Ishikawa (cell line): Measurements from ENCODE around the gene GABRB1.

Experiments
- CEBPB ChIP-seq: IDR thresholded peaks from 2 replicates; pipeline ENCODE4 v1.6.1; 2012
- CREB1 ChIP-seq: IDR thresholded peaks from 2 replicates; pipeline ENCODE4 v1.6.1; 2012; ENCODE audit warnings: low read depth
- EGR1 ChIP-seq: IDR thresholded peaks from 2 replicates; pipeline ENCODE4 v1.6.1; 2012
- EP300 ChIP-seq: IDR thresholded peaks from 2 replicates; pipeline ENCODE4 v1.6.1; 2012; ENCODE audit warnings: borderline replicate concordance
- FOXM1 ChIP-seq: IDR thresholded peaks from 2 replicates; pipeline ENCODE4 v1.6.1; 2012; ENCODE audit warnings: low read depth, borderline replicate concordance
- NFIC ChIP-seq: IDR thresholded peaks from 2 replicates; pipeline ENCODE4 v1.6.1; 2012
- RAD21 ChIP-seq: IDR thresholded peaks from 2 replicates; pipeline ENCODE4 v1.6.1; 2012; ENCODE audit warnings: low read depth
- TAF1 ChIP-seq: IDR thresholded peaks from 2 replicates; pipeline ENCODE4 v1.6.1; 2012; ENCODE audit warnings: low read depth, mild to moderate bottlenecking
- TCF12 ChIP-seq: IDR thresholded peaks from 2 replicates; pipeline ENCODE4 v1.6.1; 2012; ENCODE audit warnings: low read depth
- TEAD4 ChIP-seq: IDR thresholded peaks from 2 replicates; pipeline ENCODE4 v1.6.1; 2012
- USF1 ChIP-seq: IDR thresholded peaks from 2 replicates; pipeline ENCODE4 v1.6.1; 2012
- YY1 ChIP-seq: IDR thresholded peaks from 2 replicates; pipeline ENCODE4 v1.6.1; 2012; ENCODE audit warnings: low read depth
- ZBTB7A ChIP-seq: IDR thresholded peaks from 2 replicates; pipeline ENCODE4 v1.6.1; 2012; ENCODE audit warnings: low read depth
- TF ChIP-seq, protein P1 (sequence below): IDR thresholded peaks from 2 replicates; pipeline ENCODE4 v1.6.1; 2012
- TF ChIP-seq, protein P2 (sequence below): IDR thresholded peaks from 2 replicates; pipeline ENCODE4 v1.6.1; 2012; ENCODE audit warnings: low read depth, mild to moderate bottlenecking

GABRB1 gene

GRCh38 chr4:47075262-47075661, 43.9 kb downstream of the GABRB1 start:
- TF ChIP-seq ZBTB7A (no peak), CEBPB (no peak), YY1 (no peak), USF1 (no peak), TCF12 (no peak), RAD21 (no peak), EGR1 (no peak), NFIC (no peak), FOXM1 (no peak), TEAD4 (no peak), EP300 (no peak), TAF1 (no peak), CREB1 (no peak)
- TF ChIP-seq, protein P1, sequence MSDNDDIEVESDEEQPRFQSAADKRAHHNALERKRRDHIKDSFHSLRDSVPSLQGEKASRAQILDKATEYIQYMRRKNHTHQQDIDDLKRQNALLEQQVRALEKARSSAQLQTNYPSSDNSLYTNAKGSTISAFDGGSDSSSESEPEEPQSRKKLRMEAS, result no peak
- TF ChIP-seq, protein P2, sequence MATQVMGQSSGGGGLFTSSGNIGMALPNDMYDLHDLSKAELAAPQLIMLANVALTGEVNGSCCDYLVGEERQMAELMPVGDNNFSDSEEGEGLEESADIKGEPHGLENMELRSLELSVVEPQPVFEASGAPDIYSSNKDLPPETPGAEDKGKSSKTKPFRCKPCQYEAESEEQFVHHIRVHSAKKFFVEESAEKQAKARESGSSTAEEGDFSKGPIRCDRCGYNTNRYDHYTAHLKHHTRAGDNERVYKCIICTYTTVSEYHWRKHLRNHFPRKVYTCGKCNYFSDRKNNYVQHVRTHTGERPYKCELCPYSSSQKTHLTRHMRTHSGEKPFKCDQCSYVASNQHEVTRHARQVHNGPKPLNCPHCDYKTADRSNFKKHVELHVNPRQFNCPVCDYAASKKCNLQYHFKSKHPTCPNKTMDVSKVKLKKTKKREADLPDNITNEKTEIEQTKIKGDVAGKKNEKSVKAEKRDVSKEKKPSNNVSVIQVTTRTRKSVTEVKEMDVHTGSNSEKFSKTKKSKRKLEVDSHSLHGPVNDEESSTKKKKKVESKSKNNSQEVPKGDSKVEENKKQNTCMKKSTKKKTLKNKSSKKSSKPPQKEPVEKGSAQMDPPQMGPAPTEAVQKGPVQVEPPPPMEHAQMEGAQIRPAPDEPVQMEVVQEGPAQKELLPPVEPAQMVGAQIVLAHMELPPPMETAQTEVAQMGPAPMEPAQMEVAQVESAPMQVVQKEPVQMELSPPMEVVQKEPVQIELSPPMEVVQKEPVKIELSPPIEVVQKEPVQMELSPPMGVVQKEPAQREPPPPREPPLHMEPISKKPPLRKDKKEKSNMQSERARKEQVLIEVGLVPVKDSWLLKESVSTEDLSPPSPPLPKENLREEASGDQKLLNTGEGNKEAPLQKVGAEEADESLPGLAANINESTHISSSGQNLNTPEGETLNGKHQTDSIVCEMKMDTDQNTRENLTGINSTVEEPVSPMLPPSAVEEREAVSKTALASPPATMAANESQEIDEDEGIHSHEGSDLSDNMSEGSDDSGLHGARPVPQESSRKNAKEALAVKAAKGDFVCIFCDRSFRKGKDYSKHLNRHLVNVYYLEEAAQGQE, result no peak

DNA sequence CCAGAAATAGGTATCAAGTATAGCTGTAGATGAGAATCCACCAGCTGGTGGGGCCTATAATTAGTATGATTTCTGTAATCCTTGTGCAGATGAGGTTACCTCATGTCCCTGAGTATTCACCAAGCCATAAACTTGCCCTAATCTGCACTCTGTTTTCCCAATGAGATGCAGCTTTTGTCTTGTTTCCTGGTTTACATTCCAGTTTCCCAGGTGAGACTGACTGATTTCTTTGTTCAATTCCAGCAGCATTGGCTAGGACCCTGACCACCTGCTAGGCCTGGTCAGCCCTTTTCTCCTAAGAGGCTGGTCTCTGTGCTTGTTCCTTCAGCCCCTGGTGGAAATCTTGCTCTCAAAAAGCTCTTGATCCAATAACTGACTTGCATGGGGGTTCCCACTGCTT, 44.6 kb downstream of the GABRB1 start:
- TF ChIP-seq USF1, result no peak
- TF ChIP-seq CEBPB, result no peak
- no peak for TF ChIP-seq ZBTB7A
- TF ChIP-seq, protein P1, result no peak
- TF ChIP-seq RAD21, result no peak
- TF ChIP-seq TAF1, result no peak
- TF ChIP-seq EGR1, result no peak

DNA sequence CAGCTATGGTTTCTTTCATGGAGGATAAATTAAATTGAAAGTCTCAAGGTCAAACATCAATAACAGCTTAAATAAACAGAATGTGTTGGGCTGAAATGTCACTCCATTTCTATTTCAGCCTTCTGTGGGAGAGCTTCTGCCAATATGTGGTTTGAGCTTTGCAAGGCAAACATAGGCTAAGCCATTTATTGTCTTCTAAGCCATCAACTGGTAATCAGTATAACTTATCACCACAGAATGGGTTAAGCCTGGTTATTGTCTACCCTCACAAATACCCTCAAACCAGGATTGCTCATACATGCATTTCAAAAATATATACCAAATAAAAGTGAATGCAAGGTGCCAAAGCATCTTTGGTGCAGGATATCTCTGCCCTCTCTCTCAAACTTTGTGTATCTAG, 52.7 kb downstream of the GABRB1 start:
- TF ChIP-seq EGR1 (no peak), TEAD4 (no peak), CEBPB (no peak), CREB1 (no peak), TCF12 (no peak)
- TF ChIP-seq, protein P2, result no peak

- TF ChIP-seq YY1 (no peak), TEAD4 (no peak), EGR1 (no peak), TCF12 (no peak), ZBTB7A (no peak), USF1 (no peak), TAF1 (no peak), CEBPB (no peak), RAD21 (no peak), CREB1 (no peak), EP300 (no peak), NFIC (no peak), FOXM1 (no peak)
- TF ChIP-seq, protein P1, result no peak
- TF ChIP-seq, protein P2, result no peak
Observed at GRCh38 chr4:47084795-47085194, 53.4 kb downstream of the GABRB1 start.

DNA sequence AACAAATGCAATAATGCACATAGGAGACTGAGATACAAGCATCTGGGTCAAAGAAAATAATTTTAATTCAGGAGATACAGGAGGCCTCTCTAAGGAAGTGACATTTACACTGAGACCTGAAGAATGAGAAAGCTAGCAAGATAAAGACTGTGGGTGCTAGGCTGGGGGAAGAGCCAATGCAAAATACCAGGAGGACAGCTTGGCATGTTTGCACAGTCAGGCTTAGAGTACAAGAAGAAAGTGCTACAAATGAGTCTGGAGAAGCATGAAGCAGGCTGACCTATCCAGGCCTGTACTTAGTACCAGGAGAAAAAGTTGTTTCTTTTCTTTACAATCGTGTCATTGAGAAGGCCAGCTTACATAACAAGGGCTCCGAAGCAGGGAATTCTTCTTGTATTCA, 56.9 kb downstream of the GABRB1 start:
- TF ChIP-seq EP300 (no peak), TCF12 (no peak), FOXM1 (no peak), RAD21 (no peak), YY1 (no peak)
- TF ChIP-seq, protein P1, result no peak
